ENCODE results near the gene FAF1. TPM values are rescaled to one million over a fixed set of nuclear protein-coding genes. Genes with fewer than 3 reads are reported as not detected.

The FAF1 gene
- total RNA-seq, 2 experiments from 2014 or later: 43.5 to 44.0 TPM

DNA sequence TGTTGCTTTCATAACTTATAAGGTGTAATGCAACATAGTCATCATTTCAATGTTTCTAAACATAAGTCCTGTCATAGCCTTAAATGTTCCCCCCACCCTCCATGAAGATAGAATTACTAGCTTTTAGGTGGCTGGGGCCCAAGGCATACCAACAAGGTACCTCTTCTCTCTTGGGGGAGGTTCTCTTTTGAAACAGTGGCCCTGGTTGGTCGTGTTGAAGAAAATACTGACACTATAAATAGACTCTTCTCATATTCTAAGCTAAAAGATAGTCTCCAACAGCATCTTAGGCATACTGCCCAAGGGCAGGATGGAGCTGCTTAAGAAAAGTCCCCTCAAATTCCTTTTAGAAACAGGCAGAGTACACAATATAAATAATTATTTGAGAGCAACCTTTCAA, 255.0 kb downstream of the FAF1 start:
- ChIA-PET POLR2A (interaction anchor here (1.0 kb wide), 1 partner anchor 30 kb away, joined by 3 read pairs; no protein-coding TSS in a partner anchor), CTCF (no interaction called here)
- Histone ChIP-seq H3K4me3 (ENCODE audit: low read length) (no peak overlapping the region), H3K4me1 (ENCODE audit: insufficient read depth, low read length) (no peaks in the 10 kb centered on the region), H3K36me3 (ENCODE audit: insufficient read depth, low read length) (no peaks in the 10 kb centered on the region), H3K27ac (ENCODE audit: low read depth in 1 of 2, low read length in 2 of 2) (no peak overlapping the region), H3K27me3 (ENCODE audit: control insufficient read depth in 1 of 2, insufficient read depth in 2 of 2, low read length in 2 of 2) (no peaks in the 10 kb centered on the region), H3K9me3 (ENCODE audit: control insufficient read depth in 1 of 2, insufficient read depth in 1 of 2, low read length in 2 of 2) (no peaks in the 10 kb centered on the region)
- Mint-ChIP-seq H3K27me3 (no peaks in the 10 kb centered on the region), H3K27ac (no peak overlapping the region), H3K4me3 (no peak overlapping the region), H3K4me1 (ENCODE audit: low read depth) (peaks cover 4% of the 10 kb centered on the region), H3K36me3 (ENCODE audit: low read depth) (peaks cover 5% of the 10 kb centered on the region), H3K9me3 (no peaks in the 10 kb centered on the region)
- ATAC-seq (ENCODE audit: poor library complexity) (no peak), DNase-seq (no peak)
- TF ChIP-seq, protein P1, sequence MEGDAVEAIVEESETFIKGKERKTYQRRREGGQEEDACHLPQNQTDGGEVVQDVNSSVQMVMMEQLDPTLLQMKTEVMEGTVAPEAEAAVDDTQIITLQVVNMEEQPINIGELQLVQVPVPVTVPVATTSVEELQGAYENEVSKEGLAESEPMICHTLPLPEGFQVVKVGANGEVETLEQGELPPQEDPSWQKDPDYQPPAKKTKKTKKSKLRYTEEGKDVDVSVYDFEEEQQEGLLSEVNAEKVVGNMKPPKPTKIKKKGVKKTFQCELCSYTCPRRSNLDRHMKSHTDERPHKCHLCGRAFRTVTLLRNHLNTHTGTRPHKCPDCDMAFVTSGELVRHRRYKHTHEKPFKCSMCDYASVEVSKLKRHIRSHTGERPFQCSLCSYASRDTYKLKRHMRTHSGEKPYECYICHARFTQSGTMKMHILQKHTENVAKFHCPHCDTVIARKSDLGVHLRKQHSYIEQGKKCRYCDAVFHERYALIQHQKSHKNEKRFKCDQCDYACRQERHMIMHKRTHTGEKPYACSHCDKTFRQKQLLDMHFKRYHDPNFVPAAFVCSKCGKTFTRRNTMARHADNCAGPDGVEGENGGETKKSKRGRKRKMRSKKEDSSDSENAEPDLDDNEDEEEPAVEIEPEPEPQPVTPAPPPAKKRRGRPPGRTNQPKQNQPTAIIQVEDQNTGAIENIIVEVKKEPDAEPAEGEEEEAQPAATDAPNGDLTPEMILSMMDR (IDR thresholded peaks at IDR 0.05): no peak
- intact Hi-C loops (cut with DNase I, micrococcal nuclease): loop anchor here in 1 of 2 experiments (2.0 kb wide), 1 partner anchor 336 kb away; no protein-coding TSS in a partner anchor

DNA sequence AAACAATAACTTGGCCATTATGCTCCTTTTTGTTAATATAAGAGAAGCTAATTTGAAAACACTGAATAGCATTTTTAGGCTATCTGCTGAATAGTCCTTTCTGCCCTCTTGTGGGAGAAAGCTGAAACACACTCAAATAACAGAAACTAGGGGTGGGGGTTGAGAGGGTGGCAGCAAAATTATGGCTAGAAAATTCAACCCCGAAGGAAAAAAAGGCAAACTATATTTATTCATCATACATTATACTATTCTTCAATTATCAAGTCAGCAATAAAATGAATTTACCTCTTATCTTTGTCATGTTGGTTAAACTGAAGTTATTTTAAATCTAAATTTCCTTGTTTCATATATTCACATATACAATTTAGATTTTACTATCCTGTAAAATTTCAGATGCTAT, 255.9 kb downstream of the FAF1 start:
- DNase-seq (peak in 3 of 14 experiments; percentile 30 to 39 (median 35)), ATAC-seq (ENCODE audit: poor library complexity) (no peak)
- Mint-ChIP-seq H3K27ac (no peak overlapping the region), H3K4me1 (ENCODE audit: low read depth) (peaks cover 4% of the 10 kb centered on the region), H3K36me3 (ENCODE audit: low read depth) (peaks cover 5% of the 10 kb centered on the region), H3K9me3 (no peaks in the 10 kb centered on the region), H3K27me3 (no peaks in the 10 kb centered on the region), H3K4me3 (no peak overlapping the region)
- TF ChIP-seq, protein P1 (IDR thresholded peaks at IDR 0.05): peak; percentile 71
- H3K27me3 ChIP-seq (ENCODE audit: control insufficient read depth in 1 of 2, insufficient read depth in 2 of 2, low read length in 2 of 2): no peaks in the 10 kb centered on the region
- H3K27ac ChIP-seq (ENCODE audit: low read depth in 1 of 2, low read length in 2 of 2): no peak overlapping the region
- intact Hi-C loops (cut with DNase I, micrococcal nuclease): loop anchor here in 1 of 2 experiments (2.0 kb wide), 1 partner anchor 335 kb away; no protein-coding TSS in a partner anchor
- H3K9me3 ChIP-seq (ENCODE audit: control insufficient read depth in 1 of 2, insufficient read depth in 1 of 2, low read length in 2 of 2): no peaks in the 10 kb centered on the region
- POLR2A ChIA-PET: no interaction called here
- CTCF ChIA-PET: interaction anchor here (0.7 to 1.0 kb wide), 2 partner anchors 18 to 19 kb away, joined by 3 to 4 read pairs; no protein-coding TSS in a partner anchor
- no peak overlapping the region for H3K4me3 ChIP-seq (ENCODE audit: low read length)
- no peaks in the 10 kb centered on the region for H3K4me1 ChIP-seq (ENCODE audit: insufficient read depth, low read length)
- no peaks in the 10 kb centered on the region for H3K36me3 ChIP-seq (ENCODE audit: insufficient read depth, low read length)

DNA sequence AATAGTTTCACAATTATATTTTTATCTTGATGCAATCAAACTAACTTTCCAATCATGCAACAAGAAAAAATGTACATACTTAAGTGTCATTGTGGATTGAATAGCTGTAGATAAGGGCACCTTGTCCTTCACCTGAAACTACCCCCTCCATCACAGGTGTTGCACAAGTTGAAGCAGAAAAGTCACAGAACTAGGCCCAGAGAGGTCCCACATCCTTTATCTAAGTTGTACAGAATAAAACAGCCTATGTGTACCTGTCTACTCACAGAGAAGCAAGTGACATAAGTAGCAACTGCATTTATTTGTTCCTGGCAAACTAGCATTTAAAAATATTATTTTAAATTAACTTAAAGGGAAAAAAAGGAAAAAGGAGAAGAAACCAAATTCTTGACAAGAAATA, 256.8 kb downstream of the FAF1 start:
- CTCF ChIA-PET: interaction anchor here (1.0 kb wide), 2 partner anchors 18 to 513 kb away, joined by 3 read pairs; no protein-coding TSS in a partner anchor
- POLR2A ChIA-PET: no interaction called here
- no peak overlapping the region for H3K4me3 ChIP-seq (ENCODE audit: low read length)

More for the DNA sequence above, 256.8 kb downstream of the FAF1 start:
- peaks cover 5% of the 10 kb centered on the region for H3K36me3 Mint-ChIP-seq (ENCODE audit: low read depth)
- H3K27ac ChIP-seq (ENCODE audit: low read depth in 1 of 2, low read length in 2 of 2): no peak overlapping the region
- ATAC-seq (ENCODE audit: poor library complexity) (no peak), DNase-seq (no peak)
- intact Hi-C loops (cut with DNase I, micrococcal nuclease): no loop called here
- no peaks in the 10 kb centered on the region for H3K9me3 Mint-ChIP-seq
- peaks cover 4% of the 10 kb centered on the region for H3K4me1 Mint-ChIP-seq (ENCODE audit: low read depth)
- no peak overlapping the region for H3K27ac Mint-ChIP-seq
- no peaks in the 10 kb centered on the region for H3K9me3 ChIP-seq (ENCODE audit: control insufficient read depth in 1 of 2, insufficient read depth in 1 of 2, low read length in 2 of 2)
- H3K36me3 ChIP-seq (ENCODE audit: insufficient read depth, low read length): no peaks in the 10 kb centered on the region
- H3K4me1 ChIP-seq (ENCODE audit: insufficient read depth, low read length): no peaks in the 10 kb centered on the region
- no peaks in the 10 kb centered on the region for H3K27me3 ChIP-seq (ENCODE audit: control insufficient read depth in 1 of 2, insufficient read depth in 2 of 2, low read length in 2 of 2)
- TF ChIP-seq, protein P1 (IDR thresholded peaks at IDR 0.05): no peak
- H3K27me3 Mint-ChIP-seq: no peaks in the 10 kb centered on the region
- H3K4me3 Mint-ChIP-seq: no peak overlapping the region
